H9 (cell line): Measurements from ENCODE around the gene STARD7. TPM values are rescaled to one million over a fixed set of nuclear protein-coding genes. Genes with fewer than 3 reads are reported as not detected.

ENCODE experiments used
- DNase-seq: peaks from one replicate; pipeline ENCODE4 v3.0.0-alpha.2; 2017
- H2AFZ ChIP-seq: one replicate; pipeline ENCODE4 v1.6.1; 2013; ENCODE audit warnings: mild to moderate bottlenecking, low read length, control low read depth, moderate library complexity
- H2AK5ac ChIP-seq: 2 replicates; pipeline ENCODE4 v1.6.1; 2013; ENCODE audit warnings: low read length, control low read depth, mixed read lengths; ENCODE audit not compliant: insufficient read length
- H2BK120ac ChIP-seq: one replicate; pipeline ENCODE4 v1.6.1; 2013; ENCODE audit warnings: low read depth, mild to moderate bottlenecking, low read length, control low read depth, inconsistent platforms; ENCODE audit not compliant: poor library complexity, severe bottlenecking
- H2BK12ac ChIP-seq: 2 replicates; pipeline ENCODE4 v1.6.1; 2013; ENCODE audit warnings: low read length, control low read depth, mixed read lengths, low read depth; ENCODE audit not compliant: insufficient read length
- H2BK15ac ChIP-seq: 2 replicates; pipeline ENCODE4 v1.6.1; 2013; ENCODE audit warnings: low read depth, low read length, control low read depth
- H2BK20ac ChIP-seq: one replicate; pipeline ENCODE4 v1.6.1; 2013; ENCODE audit warnings: low read depth, mild to moderate bottlenecking, low read length, control low read depth, inconsistent platforms; ENCODE audit not compliant: poor library complexity, severe bottlenecking
- H2BK5ac ChIP-seq: 2 replicates; pipeline ENCODE4 v1.6.1; 2013; ENCODE audit warnings: low read length, control low read depth, mixed read lengths; ENCODE audit not compliant: insufficient read length
- H3K14ac ChIP-seq: 2 replicates; pipeline ENCODE4 v1.6.1; 2013; ENCODE audit warnings: low read length, control low read depth; ENCODE audit not compliant: insufficient read depth
- H3K18ac ChIP-seq: 2 replicates; pipeline ENCODE4 v1.6.1; 2013; ENCODE audit warnings: low read depth, mild to moderate bottlenecking, mixed read lengths, low read length, control low read depth; ENCODE audit not compliant: insufficient read length
- H3K23ac ChIP-seq: 2 replicates; pipeline ENCODE4 v1.6.1; 2013; ENCODE audit warnings: low read length, control low read depth, mixed read lengths, low read depth; ENCODE audit not compliant: insufficient read length
- H3K23me2 ChIP-seq: 2 replicates; pipeline ENCODE4 v1.6.1; 2013; ENCODE audit warnings: low read depth, mild to moderate bottlenecking, mixed read lengths, low read length, control low read depth; ENCODE audit not compliant: insufficient read length, poor library complexity, severe bottlenecking
- H3K27ac ChIP-seq: 2 replicates; pipeline ENCODE4 v1.5.1; 2013; ENCODE audit warnings: low read length, control low read depth, mixed read lengths, low read depth; ENCODE audit not compliant: insufficient read length
- H3K27me3 ChIP-seq: 2 replicates; pipeline ENCODE4 v1.6.1; 2013; ENCODE audit warnings: low read length, control low read depth, inconsistent platforms; ENCODE audit not compliant: insufficient read depth
- H3K4ac ChIP-seq: 2 replicates; pipeline ENCODE4 v1.6.1; 2013; ENCODE audit warnings: low read depth, mild to moderate bottlenecking, control low read depth, inconsistent platforms, low read length, moderate library complexity
- H3K4me1 ChIP-seq: 2 replicates; pipeline ENCODE4 v1.6.1; 2013; ENCODE audit warnings: low read length, control low read depth, inconsistent platforms; ENCODE audit not compliant: insufficient read depth
- H3K4me2 ChIP-seq: 2 replicates; pipeline ENCODE4 v1.6.1; 2013; ENCODE audit warnings: low read length, control low read depth, mixed read lengths; ENCODE audit not compliant: insufficient read length, insufficient read depth
- H3K56ac ChIP-seq: 2 replicates; pipeline ENCODE4 v1.6.1; 2013; ENCODE audit warnings: low read depth, mild to moderate bottlenecking, mixed read lengths, low read length, control low read depth; ENCODE audit not compliant: insufficient read length
- H3K79me1 ChIP-seq: 2 replicates; pipeline ENCODE4 v1.6.1; 2013; ENCODE audit warnings: low read depth, mild to moderate bottlenecking, moderate library complexity, low read length, control low read depth, inconsistent platforms; ENCODE audit not compliant: insufficient read depth, poor library complexity, severe bottlenecking
- H3K79me2 ChIP-seq: 2 replicates; pipeline ENCODE4 v1.6.1; 2013; ENCODE audit warnings: low read length, control low read depth, inconsistent platforms; ENCODE audit not compliant: insufficient read depth
- H3K9ac ChIP-seq: 2 replicates; pipeline ENCODE4 v1.6.1; 2013; ENCODE audit warnings: low read length, control low read depth, mixed read lengths; ENCODE audit not compliant: insufficient read length; ENCODE audit errors: extremely low read depth
- H3K9me3 ChIP-seq: one replicate; pipeline ENCODE4 v1.6.1; 2013; ENCODE audit warnings: low read depth, low read length, inconsistent platforms; ENCODE audit not compliant: control insufficient read depth
- H3T11ph ChIP-seq: one replicate; pipeline ENCODE4 v1.6.1; 2013; ENCODE audit warnings: mild to moderate bottlenecking, low read length, control low read depth, inconsistent platforms
- H4K20me1 ChIP-seq: one replicate; pipeline ENCODE4 v1.6.1; 2013; ENCODE audit not compliant: control insufficient read depth, insufficient read length, insufficient read depth
- H4K5ac ChIP-seq: 2 replicates; pipeline ENCODE4 v1.6.1; 2013; ENCODE audit warnings: low read depth, mild to moderate bottlenecking, mixed read lengths, low read length, control low read depth; ENCODE audit not compliant: insufficient read length
- H4K8ac ChIP-seq: replicated peaks from 2 replicates; pipeline ENCODE4 v1.6.1; 2013; ENCODE audit warnings: low read length, control low read depth, mixed read lengths, low read depth; ENCODE audit not compliant: insufficient read length
- H4K91ac ChIP-seq: 2 replicates; pipeline ENCODE4 v1.6.1; 2013; ENCODE audit warnings: low read depth, mild to moderate bottlenecking, moderate library complexity, mixed read lengths, low read length, control low read depth; ENCODE audit not compliant: insufficient read length
- H3K27ac Mint-ChIP-seq, 3 experiments: 2 replicates in 2 of 3; 3 replicates in 1 of 3; pipeline ENCODE4 v1.8.0; 2020 to 2021; ENCODE audit warnings: mixed read lengths in 3 of 3, mild to moderate bottlenecking in 1 of 3, moderate library complexity in 1 of 3
- H3K27me3 Mint-ChIP-seq: 2 replicates; pipeline ENCODE4 v1.8.0; 2021; ENCODE audit warnings: low read depth, mild to moderate bottlenecking, moderate library complexity, mixed read lengths
- H3K36me3 Mint-ChIP-seq, 3 experiments: 2 replicates in 2 of 3; 3 replicates in 1 of 3; pipeline ENCODE4 v1.8.0; 2020 to 2021; ENCODE audit warnings: low read depth in 3 of 3, mixed read lengths in 3 of 3; ENCODE audit not compliant: insufficient read depth in 1 of 3
- H3K4me1 Mint-ChIP-seq, 2 experiments: 2 replicates each; pipeline ENCODE4 v1.8.0; 2020; ENCODE audit warnings: mixed read lengths in 2 of 2
- H3K4me3 Mint-ChIP-seq, 2 experiments: 2 replicates in 1 of 2; 3 replicates in 1 of 2; pipeline ENCODE4 v1.8.0; 2020 to 2021; ENCODE audit warnings: mild to moderate bottlenecking in 2 of 2, mixed read lengths in 2 of 2, moderate library complexity in 1 of 2
- H3K9me3 Mint-ChIP-seq, 2 experiments: 2 replicates in 1 of 2; 3 replicates in 1 of 2; pipeline ENCODE4 v1.8.0; 2020; ENCODE audit warnings: mild to moderate bottlenecking in 2 of 2, mixed read lengths in 2 of 2, moderate library complexity in 1 of 2
- WGBS: extraction: QIAGEN DNeasy Blood & Tissue Kit; methylation state at CpG from one replicate; pipeline ENCODE4 v1.1.7; 2013; ENCODE audit warnings: missing lambda C conversion rate, low lambda C conversion rate, mixed read lengths; ENCODE audit not compliant: insufficient read length; ENCODE audit errors: extremely low coverage; 5-methylcytosine and 5-hydroxymethylcytosine counted together
- total RNA-seq: library from RNA; stranded (reverse); gene quantifications from 2 replicates; pipeline ENCODE4 v1.2.1, GENCODE V29; 2021
- TF ChIP-seq, protein P1 (sequence below): fragments of 200-600 bp; sonication (generic); conservative IDR thresholded peaks from 3 replicates; pipeline ENCODE4 v1.8.0; 2021; ENCODE audit warnings: antibody characterized with exemption, mild to moderate bottlenecking

The STARD7 gene
- total RNA-seq, 1 experiment from 2014 or later: 212 TPM

DNA sequence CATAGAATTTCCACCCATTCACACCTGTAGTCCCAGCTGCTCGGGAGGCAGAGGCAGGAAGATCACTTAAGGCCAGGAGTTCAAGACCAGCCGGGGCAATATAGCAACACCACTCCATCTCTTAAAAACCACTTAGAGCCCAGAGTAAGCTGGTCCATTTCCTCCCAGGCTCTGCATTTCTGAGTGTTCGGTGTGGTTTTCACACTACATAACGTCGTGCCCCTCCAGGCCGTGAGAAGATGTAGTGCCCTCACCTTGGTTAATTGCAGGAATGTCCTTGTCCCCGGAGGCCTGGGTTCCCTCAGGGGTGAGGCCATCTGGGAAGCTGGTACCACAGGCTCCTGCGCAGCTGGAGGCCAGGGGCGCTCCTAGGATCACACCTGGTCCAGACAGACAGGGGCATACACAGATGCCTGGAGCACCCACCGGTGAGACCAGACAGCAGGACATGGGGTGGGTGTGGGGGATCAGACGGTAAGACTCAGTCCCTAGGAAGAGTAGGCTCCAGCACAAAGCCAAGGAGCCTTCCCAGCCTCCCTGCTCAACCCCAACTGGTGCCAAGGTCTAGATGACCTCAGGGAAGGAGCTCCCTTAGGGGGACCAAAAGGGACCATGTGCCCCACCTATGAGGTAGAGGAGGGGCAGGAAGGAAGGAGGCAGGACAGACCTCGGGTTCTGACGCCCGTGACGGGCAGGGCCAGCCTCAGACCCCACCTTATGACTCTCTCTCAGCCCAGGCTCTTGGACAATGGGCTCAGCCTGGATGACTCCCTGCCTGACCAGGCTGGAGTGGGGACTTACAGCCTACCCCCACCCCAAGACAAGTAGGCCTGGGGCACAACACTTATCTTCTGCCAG, 71.1 kb downstream of the STARD7 start:
- no peak overlapping the region for H2AFZ ChIP-seq
- no peak overlapping the region for H3K23ac ChIP-seq
- no peaks in the 10 kb centered on the region for H3K27me3 ChIP-seq
- no peaks in the 10 kb centered on the region for H3K79me2 ChIP-seq
- H3T11ph ChIP-seq: no peak overlapping the region
- no peak overlapping the region for H3K56ac ChIP-seq
- H4K91ac ChIP-seq: no peak overlapping the region
- no peak for DNase-seq
- H3K4me2 ChIP-seq: no peak overlapping the region
- Mint-ChIP-seq H3K4me1 (peaks cover 12 to 14% of the 10 kb centered on the region in 2 experiments), H3K9me3 (no peaks in the 10 kb centered on the region), H3K36me3 (0 out of 7 replicates have a peak, but pooled peaks cover 0 to 2% (median 0%) of the 10 kb centered on the region in 3 experiments), H3K27ac (no peak overlapping the region), H3K4me3 (no peak overlapping the region), H3K27me3 (peaks cover 12% of the 10 kb centered on the region)
- H2BK12ac ChIP-seq: no peak overlapping the region
- no peaks in the 10 kb centered on the region for H3K79me1 ChIP-seq
- no CpG with 5 or more reads among the region's 15 CpGs for WGBS
- H2BK20ac ChIP-seq: no peak overlapping the region
- TF ChIP-seq, protein P1, sequence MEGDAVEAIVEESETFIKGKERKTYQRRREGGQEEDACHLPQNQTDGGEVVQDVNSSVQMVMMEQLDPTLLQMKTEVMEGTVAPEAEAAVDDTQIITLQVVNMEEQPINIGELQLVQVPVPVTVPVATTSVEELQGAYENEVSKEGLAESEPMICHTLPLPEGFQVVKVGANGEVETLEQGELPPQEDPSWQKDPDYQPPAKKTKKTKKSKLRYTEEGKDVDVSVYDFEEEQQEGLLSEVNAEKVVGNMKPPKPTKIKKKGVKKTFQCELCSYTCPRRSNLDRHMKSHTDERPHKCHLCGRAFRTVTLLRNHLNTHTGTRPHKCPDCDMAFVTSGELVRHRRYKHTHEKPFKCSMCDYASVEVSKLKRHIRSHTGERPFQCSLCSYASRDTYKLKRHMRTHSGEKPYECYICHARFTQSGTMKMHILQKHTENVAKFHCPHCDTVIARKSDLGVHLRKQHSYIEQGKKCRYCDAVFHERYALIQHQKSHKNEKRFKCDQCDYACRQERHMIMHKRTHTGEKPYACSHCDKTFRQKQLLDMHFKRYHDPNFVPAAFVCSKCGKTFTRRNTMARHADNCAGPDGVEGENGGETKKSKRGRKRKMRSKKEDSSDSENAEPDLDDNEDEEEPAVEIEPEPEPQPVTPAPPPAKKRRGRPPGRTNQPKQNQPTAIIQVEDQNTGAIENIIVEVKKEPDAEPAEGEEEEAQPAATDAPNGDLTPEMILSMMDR: no peak
- no peak overlapping the region for H4K8ac ChIP-seq
- no peak overlapping the region for H2BK15ac ChIP-seq
- H4K5ac ChIP-seq: no peak overlapping the region
- H3K14ac ChIP-seq: no peak overlapping the region
- no peak overlapping the region for H3K4ac ChIP-seq
- H3K9ac ChIP-seq: no peak overlapping the region
- no peaks in the 10 kb centered on the region for H4K20me1 ChIP-seq
- H3K27ac ChIP-seq: no peak overlapping the region
- no peaks in the 10 kb centered on the region for H3K9me3 ChIP-seq
- H2AK5ac ChIP-seq: no peak overlapping the region
- no peak overlapping the region for H2BK120ac ChIP-seq
- no peak overlapping the region for H3K18ac ChIP-seq
- H2BK5ac ChIP-seq: no peak overlapping the region
- no peaks in the 10 kb centered on the region for H3K4me1 ChIP-seq
- H3K23me2 ChIP-seq: no peaks in the 10 kb centered on the region
